Adrenal gland (tissue), 19 donors: ENCODE data around the gene HRH2. TPM values are rescaled to one million over a fixed set of nuclear protein-coding genes. Genes with fewer than 3 reads are reported as not detected.

Experiments
- DNase-seq, 7 donors: peaks; one replicate each; pipeline ENCODE4 v3.0.0-alpha.2; 2019 to 2020
- H3K27ac ChIP-seq, 5 donors: fragments of 200-600 bp; sonication (generic) in 4 of 5; 1 replicate in 3 of 5; 2 replicates in 2 of 5; pipeline versions ENCODE4 v1.5.1 to v1.8.0; 2016 to 2020; ENCODE audit warnings: mild to moderate bottlenecking in 1 of 5
- H3K27me3 ChIP-seq: fragments of 200-600 bp; 2 replicates; pipeline ENCODE4 v1.8.0; 2021
- H3K36me3 ChIP-seq, 2 donors: fragments of 200-600 bp; replicated peaks in 1 of 2; 1 replicate in 1 of 2; 2 replicates in 1 of 2; pipeline versions ENCODE4 v1.5.1 to v1.8.0; 2018 to 2022
- H3K4me1 ChIP-seq, 2 donors: fragments of 200-600 bp; replicated peaks in 1 of 2; 1 replicate in 1 of 2; 2 replicates in 1 of 2; pipeline versions ENCODE4 v1.5.1 to v1.8.0; 2018 to 2021
- H3K4me3 ChIP-seq, 4 donors: fragments of 200-600 bp; sonication (generic) in 3 of 4; one replicate each; pipeline ENCODE4 v1.5.1; 2016 to 2018
- H3K9me3 ChIP-seq, 3 donors: fragments of 200-600 bp; sonication (generic) in 1 of 3; replicated peaks in 1 of 3; 1 replicate in 2 of 3; 2 replicates in 1 of 3; pipeline versions ENCODE4 v1.5.1 to v1.8.0; 2016 to 2021
- POLR2A ChIP-seq, 2 donors: fragments of 450-650 bp; IDR thresholded peaks; one replicate each; pipeline ENCODE4 v1.6.1; 2017; ENCODE audit warnings: antibody characterized with exemption in 2 of 2, mild to moderate bottlenecking in 2 of 2, moderate library complexity in 1 of 2
- whole genome bisulfite sequencing, 4 donors: extraction: QIAGEN DNeasy Blood & Tissue Kit in 2 of 4; methylation state at CpG; one replicate each; pipeline versions ENCODE4 v1.1.5 to v1.1.7; 2013 to 2017; 5-methylcytosine and 5-hydroxymethylcytosine counted together
- intact Hi-C, 2 donors: fragments of 100-400 bp; cut with DNase I; formaldehyde crosslinking; loops; one replicate each; pipeline versions ENCODE4 v1.14.1 to v1.15.0; 2022 to 2023
- long read RNA-seq, 10 donors: library from polyadenylated mRNA in 3 of 10; unstranded in 2 of 10; stranded (forward) in 1 of 10; transcript quantifications; one replicate each; pipeline ENCODE4 v2.0.0 and lab custom pipeline, GENCODE V29; 2021 to 2026
- polyA plus RNA-seq, 3 donors: library from polyadenylated mRNA; stranded (reverse); fragments of 200-250 nt in 2 of 3; fragments of 350-450 nt in 1 of 3; fragmentation: Illumina TruSeq in 1 of 3; extraction: RNeasy Lipid Tissue Mini Kit (QIAGEN cat#74804) in 1 of 3; gene quantifications; one replicate each; pipeline ENCODE4 v1.2.3, GENCODE V29; 2013 to 2014
- total RNA-seq, 9 donors: library from RNA; depleted of rRNA in 4 of 9; stranded (reverse); fragments of >200 nt in 4 of 9; fragments of 120-200 nt in 1 of 9; fragmentation: NEBNext Ultra II Directional in 1 of 9; extraction: Animal tissue kit (Norgen Biotek cat#: 25700) in 1 of 9; gene quantifications; one replicate each; pipeline versions ENCODE4 v1.1.0 to v1.2.4, GENCODE V29; 2013 to 2023
- TF ChIP-seq, protein P1 (sequence below), 6 experiments: fragments of 450-650 bp in 4 of 6; fragments of 200-600 bp in 2 of 6; sonication (generic) in 1 of 6; IDR thresholded peaks; 1 replicate in 5 of 6; 2 replicates in 1 of 6; pipeline versions ENCODE4 v1.5.1 to v1.8.0; 2016 to 2021; ENCODE audit warnings: antibody characterized with exemption in 6 of 6, mild to moderate bottlenecking in 2 of 6, moderate library complexity in 1 of 6
- donor health status: healthy with polysubstance abuse.
- donor health status: Bipolar disorder and iron deficiency.
- donor health status: DM: yes; HTN: yes; CAD: no.
- donor health status: DM: no; HTN: no; CAD: no.
- donor health status: DM: no; HTN: no; CAD: no.
- donor health status: DM: yes; HTN: yes; CAD: no.

The HRH2 gene, protein sequence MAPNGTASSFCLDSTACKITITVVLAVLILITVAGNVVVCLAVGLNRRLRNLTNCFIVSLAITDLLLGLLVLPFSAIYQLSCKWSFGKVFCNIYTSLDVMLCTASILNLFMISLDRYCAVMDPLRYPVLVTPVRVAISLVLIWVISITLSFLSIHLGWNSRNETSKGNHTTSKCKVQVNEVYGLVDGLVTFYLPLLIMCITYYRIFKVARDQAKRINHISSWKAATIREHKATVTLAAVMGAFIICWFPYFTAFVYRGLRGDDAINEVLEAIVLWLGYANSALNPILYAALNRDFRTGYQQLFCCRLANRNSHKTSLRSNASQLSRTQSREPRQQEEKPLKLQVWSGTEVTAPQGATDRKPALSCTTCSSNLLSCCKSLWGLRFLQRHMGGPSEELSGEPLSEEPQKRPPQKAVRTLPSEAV
- total RNA-seq (1 to 10 TPM in 8 of 9 donors, under 1 TPM in 1; 0.22 to 7.3 (median 5.2) TPM), polyA plus RNA-seq (1 to 10 TPM; 1.8 to 2.9 (median 2.7) TPM)
- long read RNA-seq, donor 1: 0 reads
- long read RNA-seq, donor 2: 0 reads
- long read RNA-seq, donor 3: 0 reads
- long read RNA-seq, donor 4, partial matches to known transcripts: 11 of 11 reads
- long read RNA-seq, donor 4, other reads (novel, unspliced or antisense): 0 of 11 reads
- long read RNA-seq, donor 5, partial matches to known transcripts: 0 of 3 reads
- long read RNA-seq, donor 5, other reads (novel, unspliced or antisense): 3 of 3 reads
- long read RNA-seq, donor 6, partial matches to known transcripts: 4 of 4 reads
- long read RNA-seq, donor 6, other reads (novel, unspliced or antisense): 0 of 4 reads
- long read RNA-seq, donor 7: 0 reads
- long read RNA-seq, donor 8: 0 reads
- long read RNA-seq, donor 9: 0 reads
- long read RNA-seq, donor 10, partial matches to known transcripts: 0 of 1 reads
- long read RNA-seq, donor 10, other reads (novel, unspliced or antisense): 0 of 1 reads

DNA sequence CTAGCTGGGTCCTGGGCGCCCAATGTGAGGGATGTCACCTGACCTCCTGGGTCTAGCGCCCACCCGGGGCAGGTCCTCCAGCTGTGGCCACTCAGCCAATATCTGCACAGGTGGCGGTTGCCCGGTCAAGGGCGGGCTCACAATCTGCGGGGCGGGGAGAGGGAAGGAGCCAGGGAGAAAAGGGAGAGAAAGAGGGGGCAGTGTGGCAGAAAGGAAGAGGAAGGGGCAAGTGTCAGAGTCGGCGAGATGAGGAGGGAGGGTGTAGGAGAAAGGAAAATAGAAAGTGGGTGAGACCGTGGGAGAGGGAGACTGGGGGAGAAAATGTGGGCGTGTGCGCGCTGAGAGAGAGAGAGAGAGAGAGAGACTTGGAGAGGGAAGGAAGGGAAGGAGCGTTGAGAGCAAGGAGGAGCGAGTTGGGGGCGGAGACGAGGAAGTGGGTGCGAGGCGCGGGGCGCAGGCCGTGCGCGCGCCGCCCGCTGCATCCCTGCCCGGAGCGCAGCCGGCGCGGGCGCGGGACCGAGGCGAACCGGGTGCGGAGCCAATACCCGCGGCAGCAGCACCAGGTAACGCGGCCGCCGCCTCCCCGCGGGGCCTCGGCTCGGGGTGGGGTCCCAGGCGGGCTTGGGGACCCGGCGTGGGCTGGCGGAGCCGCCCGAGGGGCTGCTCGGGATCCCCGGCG is at the start of gene HRH2:
Gene HRH2, plus strand, starts transcription at position 479 of the 679 bp plus-strand sequence. CDS start 25,163 bp downstream, outside the sequence.
- H3K27me3 ChIP-seq: peaks cover 21% of the 10 kb centered on the region
- no peaks in the 10 kb centered on the region for H3K4me1 ChIP-seq
- H3K9me3 ChIP-seq: no peaks in the 10 kb centered on the region
- no peaks in the 10 kb centered on the region for H3K36me3 ChIP-seq
- H3K27ac ChIP-seq: peak within 1 kb of the TSS in 2 of 5 donors; percentile 12 to 44
- TF ChIP-seq, protein P1, sequence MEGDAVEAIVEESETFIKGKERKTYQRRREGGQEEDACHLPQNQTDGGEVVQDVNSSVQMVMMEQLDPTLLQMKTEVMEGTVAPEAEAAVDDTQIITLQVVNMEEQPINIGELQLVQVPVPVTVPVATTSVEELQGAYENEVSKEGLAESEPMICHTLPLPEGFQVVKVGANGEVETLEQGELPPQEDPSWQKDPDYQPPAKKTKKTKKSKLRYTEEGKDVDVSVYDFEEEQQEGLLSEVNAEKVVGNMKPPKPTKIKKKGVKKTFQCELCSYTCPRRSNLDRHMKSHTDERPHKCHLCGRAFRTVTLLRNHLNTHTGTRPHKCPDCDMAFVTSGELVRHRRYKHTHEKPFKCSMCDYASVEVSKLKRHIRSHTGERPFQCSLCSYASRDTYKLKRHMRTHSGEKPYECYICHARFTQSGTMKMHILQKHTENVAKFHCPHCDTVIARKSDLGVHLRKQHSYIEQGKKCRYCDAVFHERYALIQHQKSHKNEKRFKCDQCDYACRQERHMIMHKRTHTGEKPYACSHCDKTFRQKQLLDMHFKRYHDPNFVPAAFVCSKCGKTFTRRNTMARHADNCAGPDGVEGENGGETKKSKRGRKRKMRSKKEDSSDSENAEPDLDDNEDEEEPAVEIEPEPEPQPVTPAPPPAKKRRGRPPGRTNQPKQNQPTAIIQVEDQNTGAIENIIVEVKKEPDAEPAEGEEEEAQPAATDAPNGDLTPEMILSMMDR (IDR thresholded peaks at IDR 0.05): no peak
- no peak for TF ChIP-seq POLR2A (IDR thresholded peaks at IDR 0.05)
- 2 to 3% (median 2%) methylated on average over 41 to 58 of the region's 58 CpGs for WGBS, 4 donors
- intact Hi-C loops: no loop called here
- DNase-seq: peak in 3 of 7 donors; percentile 19 to 65 (median 27)
- H3K4me3 ChIP-seq: peak within 1 kb of the TSS in 2 of 4 donors; percentile 7 to 55

GRCh38 chr5:175609526-175609925 is 48.3 kb upstream of the HRH2 start:
- no peaks in the 10 kb centered on the region for H3K36me3 ChIP-seq
- H3K9me3 ChIP-seq: no peaks in the 10 kb centered on the region
- H3K27ac ChIP-seq: no peak overlapping the region
- WGBS, 4 donors: 68 to 78% (median 73%) methylated on average over 7 to 11 of the region's 11 CpGs
- H3K4me3 ChIP-seq: no peak overlapping the region
- DNase-seq: no peak
- intact Hi-C loops: no loop called here
- H3K27me3 ChIP-seq: no peaks in the 10 kb centered on the region
- no peaks in the 10 kb centered on the region for H3K4me1 ChIP-seq
- TF ChIP-seq, protein P1 (IDR thresholded peaks at IDR 0.05): no peak
- TF ChIP-seq POLR2A (IDR thresholded peaks at IDR 0.05): no peak

DNA sequence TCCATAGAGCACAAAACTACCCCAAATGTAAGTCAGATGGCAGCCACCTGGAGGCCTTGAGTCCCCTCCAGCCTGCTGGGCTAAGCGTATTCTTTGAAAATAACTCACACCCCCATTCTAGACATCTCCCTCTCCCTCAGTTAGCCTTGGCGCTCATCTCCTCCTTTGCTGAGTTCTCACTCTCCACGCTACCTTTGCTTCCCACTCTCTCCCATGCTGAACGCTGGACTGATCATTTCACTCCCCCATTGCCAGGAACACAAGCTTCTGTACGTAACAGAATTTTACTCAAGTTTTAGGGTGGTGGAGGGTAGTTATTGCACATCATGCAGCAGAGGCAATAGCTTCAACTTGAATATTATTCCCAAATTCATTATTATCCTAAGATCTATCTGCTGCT is 47.5 kb upstream of the HRH2 start:
- no peaks in the 10 kb centered on the region for H3K9me3 ChIP-seq
- no peak overlapping the region for H3K27ac ChIP-seq
- H3K36me3 ChIP-seq: no peaks in the 10 kb centered on the region
- H3K4me3 ChIP-seq: no peak overlapping the region
- H3K27me3 ChIP-seq: no peaks in the 10 kb centered on the region
- no peak for DNase-seq
- 78 to 87% (median 82%) methylated on average over 5 of the region's 5 CpGs for WGBS, 4 donors
- intact Hi-C loops: no loop called here
- no peaks in the 10 kb centered on the region for H3K4me1 ChIP-seq
- TF ChIP-seq, protein P1 (IDR thresholded peaks at IDR 0.05): no peak
- TF ChIP-seq POLR2A (IDR thresholded peaks at IDR 0.05): no peak
